H1 (cell line): ENCODE results near the gene MRPS12. TPM values are rescaled to one million over a fixed set of nuclear protein-coding genes. Genes with fewer than 3 reads are reported as not detected.

Experiments
- BRCA1 ChIP-seq: IDR thresholded peaks from 2 replicates; pipeline ENCODE4 v1.6.1; 2012; ENCODE audit warnings: low read depth, low read length, improper control_type of control experiment
- CBX5 ChIP-seq: fragments of 300-800, 300-1000 bp; sonication (generic); IDR thresholded peaks from 2 replicates; pipeline ENCODE4 v1.7.1; 2016; ENCODE audit warnings: antibody characterized with exemption, low read length, low read depth
- CHD1 ChIP-seq: IDR thresholded peaks from 2 replicates; pipeline ENCODE4 v1.6.1; 2012; ENCODE audit warnings: low read depth, low read length, improper control_type of control experiment
- FOSL1 ChIP-seq: IDR thresholded peaks from 2 replicates; pipeline ENCODE4 v1.6.1; 2011; ENCODE audit warnings: mild to moderate bottlenecking, low read depth, low read length, moderate library complexity; ENCODE audit not compliant: insufficient read depth
- polyA plus RNA-seq, 7 experiments: library from polyadenylated mRNA; depleted of rRNA in 3 of 7; stranded (reverse) in 5 of 7; unstranded in 2 of 7; fragments of >200 nt in 5 of 7; fragments of 200-250 nt in 2 of 7; gene quantifications; 1 replicate in 5 of 7; 2 replicates in 1 of 7; 4 replicates in 1 of 7; pipeline versions ENCODE4 v1.2.1 to v1.2.3, GENCODE V29; 2011 to 2013; ENCODE audit warnings: missing spikeins in 2 of 7, mixed read lengths in 2 of 7
- total RNA-seq: library from RNA; stranded (reverse); fragmentation: NEBNext Ultra II Directional; extraction: Animal tissue kit (Norgen Biotek cat#: 25700); gene quantifications from 2 replicates; pipeline ENCODE4 v1.2.1, GENCODE V29; 2021
- TF ChIP-seq, protein P1 (sequence below): fragments of 300-600 bp; sonication (generic); IDR thresholded peaks from 2 replicates; pipeline ENCODE4 v1.7.1; 2012; ENCODE audit warnings: low read length, moderate library complexity, mild to moderate bottlenecking, inconsistent platforms; ENCODE audit not compliant: insufficient replicate concordance

Gene MRPS12
- total and polyA plus RNA-seq, 2 of the 8 experiments (the other 6 are each of a cell fraction or from before 2014, with no cell fraction given): 79.0 to 175 TPM

DNA sequence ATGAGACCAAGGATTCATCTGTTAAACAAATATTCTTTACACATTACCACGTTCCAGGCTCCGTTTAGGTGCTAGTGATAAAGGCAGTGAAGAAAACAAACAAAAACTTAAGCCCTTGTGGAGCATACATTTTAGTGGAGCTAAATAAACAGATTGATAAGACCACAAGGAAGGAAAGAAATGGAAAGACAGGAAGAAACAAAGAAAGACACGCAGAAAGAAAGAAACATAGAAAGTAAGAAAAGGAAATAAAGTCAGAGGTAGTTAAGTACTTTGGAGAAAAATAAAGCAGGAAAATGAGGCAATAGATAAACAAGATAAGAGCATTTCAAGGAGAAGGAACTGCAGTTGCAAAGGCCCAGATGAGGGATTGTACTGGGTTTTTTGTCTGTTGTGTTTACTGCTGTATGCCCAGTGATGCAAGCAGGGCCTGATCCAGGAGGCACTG is 30.0 kb upstream of the MRPS12 start (continued):
- TF ChIP-seq, protein P1, sequence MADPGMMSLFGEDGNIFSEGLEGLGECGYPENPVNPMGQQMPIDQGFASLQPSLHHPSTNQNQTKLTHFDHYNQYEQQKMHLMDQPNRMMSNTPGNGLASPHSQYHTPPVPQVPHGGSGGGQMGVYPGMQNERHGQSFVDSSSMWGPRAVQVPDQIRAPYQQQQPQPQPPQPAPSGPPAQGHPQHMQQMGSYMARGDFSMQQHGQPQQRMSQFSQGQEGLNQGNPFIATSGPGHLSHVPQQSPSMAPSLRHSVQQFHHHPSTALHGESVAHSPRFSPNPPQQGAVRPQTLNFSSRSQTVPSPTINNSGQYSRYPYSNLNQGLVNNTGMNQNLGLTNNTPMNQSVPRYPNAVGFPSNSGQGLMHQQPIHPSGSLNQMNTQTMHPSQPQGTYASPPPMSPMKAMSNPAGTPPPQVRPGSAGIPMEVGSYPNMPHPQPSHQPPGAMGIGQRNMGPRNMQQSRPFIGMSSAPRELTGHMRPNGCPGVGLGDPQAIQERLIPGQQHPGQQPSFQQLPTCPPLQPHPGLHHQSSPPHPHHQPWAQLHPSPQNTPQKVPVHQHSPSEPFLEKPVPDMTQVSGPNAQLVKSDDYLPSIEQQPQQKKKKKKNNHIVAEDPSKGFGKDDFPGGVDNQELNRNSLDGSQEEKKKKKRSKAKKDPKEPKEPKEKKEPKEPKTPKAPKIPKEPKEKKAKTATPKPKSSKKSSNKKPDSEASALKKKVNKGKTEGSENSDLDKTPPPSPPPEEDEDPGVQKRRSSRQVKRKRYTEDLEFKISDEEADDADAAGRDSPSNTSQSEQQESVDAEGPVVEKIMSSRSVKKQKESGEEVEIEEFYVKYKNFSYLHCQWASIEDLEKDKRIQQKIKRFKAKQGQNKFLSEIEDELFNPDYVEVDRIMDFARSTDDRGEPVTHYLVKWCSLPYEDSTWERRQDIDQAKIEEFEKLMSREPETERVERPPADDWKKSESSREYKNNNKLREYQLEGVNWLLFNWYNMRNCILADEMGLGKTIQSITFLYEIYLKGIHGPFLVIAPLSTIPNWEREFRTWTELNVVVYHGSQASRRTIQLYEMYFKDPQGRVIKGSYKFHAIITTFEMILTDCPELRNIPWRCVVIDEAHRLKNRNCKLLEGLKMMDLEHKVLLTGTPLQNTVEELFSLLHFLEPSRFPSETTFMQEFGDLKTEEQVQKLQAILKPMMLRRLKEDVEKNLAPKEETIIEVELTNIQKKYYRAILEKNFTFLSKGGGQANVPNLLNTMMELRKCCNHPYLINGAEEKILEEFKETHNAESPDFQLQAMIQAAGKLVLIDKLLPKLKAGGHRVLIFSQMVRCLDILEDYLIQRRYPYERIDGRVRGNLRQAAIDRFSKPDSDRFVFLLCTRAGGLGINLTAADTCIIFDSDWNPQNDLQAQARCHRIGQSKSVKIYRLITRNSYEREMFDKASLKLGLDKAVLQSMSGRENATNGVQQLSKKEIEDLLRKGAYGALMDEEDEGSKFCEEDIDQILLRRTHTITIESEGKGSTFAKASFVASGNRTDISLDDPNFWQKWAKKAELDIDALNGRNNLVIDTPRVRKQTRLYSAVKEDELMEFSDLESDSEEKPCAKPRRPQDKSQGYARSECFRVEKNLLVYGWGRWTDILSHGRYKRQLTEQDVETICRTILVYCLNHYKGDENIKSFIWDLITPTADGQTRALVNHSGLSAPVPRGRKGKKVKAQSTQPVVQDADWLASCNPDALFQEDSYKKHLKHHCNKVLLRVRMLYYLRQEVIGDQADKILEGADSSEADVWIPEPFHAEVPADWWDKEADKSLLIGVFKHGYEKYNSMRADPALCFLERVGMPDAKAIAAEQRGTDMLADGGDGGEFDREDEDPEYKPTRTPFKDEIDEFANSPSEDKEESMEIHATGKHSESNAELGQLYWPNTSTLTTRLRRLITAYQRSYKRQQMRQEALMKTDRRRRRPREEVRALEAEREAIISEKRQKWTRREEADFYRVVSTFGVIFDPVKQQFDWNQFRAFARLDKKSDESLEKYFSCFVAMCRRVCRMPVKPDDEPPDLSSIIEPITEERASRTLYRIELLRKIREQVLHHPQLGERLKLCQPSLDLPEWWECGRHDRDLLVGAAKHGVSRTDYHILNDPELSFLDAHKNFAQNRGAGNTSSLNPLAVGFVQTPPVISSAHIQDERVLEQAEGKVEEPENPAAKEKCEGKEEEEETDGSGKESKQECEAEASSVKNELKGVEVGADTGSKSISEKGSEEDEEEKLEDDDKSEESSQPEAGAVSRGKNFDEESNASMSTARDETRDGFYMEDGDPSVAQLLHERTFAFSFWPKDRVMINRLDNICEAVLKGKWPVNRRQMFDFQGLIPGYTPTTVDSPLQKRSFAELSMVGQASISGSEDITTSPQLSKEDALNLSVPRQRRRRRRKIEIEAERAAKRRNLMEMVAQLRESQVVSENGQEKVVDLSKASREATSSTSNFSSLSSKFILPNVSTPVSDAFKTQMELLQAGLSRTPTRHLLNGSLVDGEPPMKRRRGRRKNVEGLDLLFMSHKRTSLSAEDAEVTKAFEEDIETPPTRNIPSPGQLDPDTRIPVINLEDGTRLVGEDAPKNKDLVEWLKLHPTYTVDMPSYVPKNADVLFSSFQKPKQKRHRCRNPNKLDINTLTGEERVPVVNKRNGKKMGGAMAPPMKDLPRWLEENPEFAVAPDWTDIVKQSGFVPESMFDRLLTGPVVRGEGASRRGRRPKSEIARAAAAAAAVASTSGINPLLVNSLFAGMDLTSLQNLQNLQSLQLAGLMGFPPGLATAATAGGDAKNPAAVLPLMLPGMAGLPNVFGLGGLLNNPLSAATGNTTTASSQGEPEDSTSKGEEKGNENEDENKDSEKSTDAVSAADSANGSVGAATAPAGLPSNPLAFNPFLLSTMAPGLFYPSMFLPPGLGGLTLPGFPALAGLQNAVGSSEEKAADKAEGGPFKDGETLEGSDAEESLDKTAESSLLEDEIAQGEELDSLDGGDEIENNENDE: no peak
- TF ChIP-seq CBX5 (no peak), CHD1 (no peak), FOSL1 (no peak), BRCA1 (no peak)
